Hypothalamus (tissue), 51 donors: ENCODE results near the gene CYTH4.
"Not testable (repeated sequence)": the region's sequence is repeated elsewhere in the genome, so short reads cannot be mapped to it uniquely, and the experiment has no call there.

ENCODE experiments used
- DNase-seq, 51 donors: peaks; one replicate each; lab custom pipeline; 2025; lab: John Stamatoyannopoulos, UW

The CYTH4 gene

DNA sequence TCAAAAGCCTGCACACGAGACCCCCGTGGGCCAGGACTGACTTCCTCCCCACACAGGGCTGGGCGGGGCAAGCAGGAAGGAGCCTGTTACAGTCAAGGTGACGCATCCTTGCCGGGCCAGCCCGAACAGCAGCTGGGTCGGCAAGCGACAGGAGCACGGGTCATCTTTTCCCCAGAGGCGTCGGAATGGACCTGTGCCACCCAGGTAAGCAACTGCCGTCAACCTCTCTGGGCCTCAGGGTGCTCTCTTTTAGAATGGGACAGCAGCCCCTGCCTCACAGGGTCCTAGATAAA is at the start of gene CYTH4:
CYTH4 (plus strand) TSS at position 124 of the 293 bp plus-strand sequence; CDS start at position 186, 62 bp downstream.
- DNase-seq, result peak in 7 of 51 donors; percentile 9 to 45 (median 17)

DNA sequence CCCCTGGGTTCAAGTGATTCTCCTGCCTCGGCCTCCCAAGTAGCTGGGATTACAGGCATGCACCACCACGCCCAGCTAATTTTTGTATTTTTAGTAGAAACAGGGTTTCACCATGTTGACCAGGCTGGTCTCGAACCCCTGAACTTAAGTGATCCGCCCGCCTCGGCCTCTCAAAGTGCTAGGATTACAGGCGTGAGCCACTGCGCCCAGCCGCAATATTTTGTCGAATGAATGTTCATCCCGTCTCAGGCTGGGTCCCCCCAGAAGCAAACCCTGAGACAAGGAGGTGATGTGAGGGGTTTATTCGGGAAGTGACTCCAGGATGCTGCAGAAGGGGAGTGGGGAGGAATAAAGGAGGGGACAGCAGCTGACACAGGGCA is 48.9 kb upstream of the CYTH4 start:
- DNase-seq, result not testable (repeated sequence)

DNA sequence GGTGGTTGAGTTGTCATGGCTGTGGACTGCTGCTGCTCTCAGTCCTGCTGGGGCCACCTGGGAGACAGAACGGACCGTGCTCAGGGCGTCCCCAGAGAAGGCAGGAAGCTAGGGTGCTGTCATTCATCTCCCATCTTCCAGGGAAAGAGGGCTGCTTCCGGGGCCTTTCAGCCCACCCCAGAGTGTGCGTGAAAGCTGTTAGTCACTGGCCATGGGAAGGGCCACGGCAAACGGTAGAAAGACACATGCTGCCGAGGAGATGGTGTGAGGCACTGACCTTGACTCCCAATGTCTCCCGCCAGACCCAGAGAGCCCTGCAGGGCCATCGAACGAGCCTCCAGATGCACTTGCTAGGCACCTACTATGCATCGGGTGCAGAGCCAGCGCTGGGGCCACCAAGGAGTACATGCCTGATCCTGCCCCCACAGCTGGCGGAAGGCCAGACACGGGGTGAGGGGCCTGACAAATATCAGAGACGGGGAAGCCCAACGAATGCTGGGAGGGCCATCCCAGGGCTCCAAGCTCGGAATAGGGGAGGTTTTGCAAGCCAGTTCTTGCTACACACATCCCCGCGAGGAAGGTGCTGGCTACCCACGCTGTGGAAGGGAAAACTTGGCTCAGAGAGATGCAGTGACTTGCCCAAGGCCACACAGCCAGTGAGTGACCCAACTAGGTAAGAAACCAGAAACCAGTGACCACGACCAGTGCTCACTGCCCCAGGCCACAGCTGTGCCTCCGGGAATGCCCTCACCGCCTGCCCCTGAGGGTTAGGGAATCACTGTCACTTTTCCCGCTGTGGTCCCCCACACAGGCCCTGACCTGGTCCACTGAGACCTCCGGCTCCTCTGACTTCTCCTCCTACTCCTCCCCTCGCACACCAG is 48.3 kb upstream of the CYTH4 start:
- DNase-seq, result no peak

GRCh38 chr22:37234736-37235711 is 47.3 kb upstream of the CYTH4 start:
- no peak for DNase-seq

- DNase-seq, result no peak
These were observed 46.3 kb upstream of the CYTH4 start for GRCh38 chr22:37235897-37236607.

- no peak for DNase-seq
These were observed 44.7 kb upstream of the CYTH4 start for GRCh38 chr22:37237371-37238268.

- no peak for DNase-seq
These were observed 42.7 kb upstream of the CYTH4 start for GRCh38 chr22:37239336-37240239.

DNA sequence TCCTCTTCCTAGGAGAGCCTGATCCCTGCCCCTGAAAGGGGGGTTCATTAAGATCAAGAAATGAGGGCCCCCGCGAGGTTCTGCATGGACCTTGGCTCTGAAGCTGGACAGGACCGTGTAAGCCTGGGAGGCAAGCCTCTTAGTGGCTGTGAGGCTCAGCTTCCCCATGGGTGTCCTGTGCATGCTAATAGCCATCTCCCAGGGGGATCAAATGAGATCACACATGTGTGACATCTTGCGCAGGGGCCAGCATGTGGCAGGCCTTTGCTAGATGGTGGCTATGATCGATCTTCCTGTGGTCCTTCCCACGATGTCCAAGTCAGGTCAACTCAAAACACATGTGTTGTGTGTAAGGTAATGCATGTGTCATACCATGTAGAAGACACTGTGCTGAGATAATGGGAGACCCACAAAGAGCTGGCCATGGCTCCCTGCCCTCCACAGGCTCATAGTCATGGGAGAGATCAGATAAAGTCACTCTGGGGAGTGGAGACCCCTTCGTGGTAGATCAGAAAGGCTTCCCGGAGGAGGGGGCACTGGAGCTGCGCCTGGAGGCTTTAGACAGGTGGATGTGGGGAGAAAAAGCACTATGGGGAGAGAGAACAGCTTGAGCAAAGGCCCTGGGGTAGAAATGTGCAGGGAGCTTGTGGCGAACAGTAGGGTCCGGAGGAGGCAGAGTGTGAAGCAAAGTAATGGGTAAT is 41.9 kb upstream of the CYTH4 start:
- no peak for DNase-seq

- DNase-seq, result no peak
These were observed 41.4 kb upstream of the CYTH4 start for GRCh38 chr22:37240941-37241320.

DNA sequence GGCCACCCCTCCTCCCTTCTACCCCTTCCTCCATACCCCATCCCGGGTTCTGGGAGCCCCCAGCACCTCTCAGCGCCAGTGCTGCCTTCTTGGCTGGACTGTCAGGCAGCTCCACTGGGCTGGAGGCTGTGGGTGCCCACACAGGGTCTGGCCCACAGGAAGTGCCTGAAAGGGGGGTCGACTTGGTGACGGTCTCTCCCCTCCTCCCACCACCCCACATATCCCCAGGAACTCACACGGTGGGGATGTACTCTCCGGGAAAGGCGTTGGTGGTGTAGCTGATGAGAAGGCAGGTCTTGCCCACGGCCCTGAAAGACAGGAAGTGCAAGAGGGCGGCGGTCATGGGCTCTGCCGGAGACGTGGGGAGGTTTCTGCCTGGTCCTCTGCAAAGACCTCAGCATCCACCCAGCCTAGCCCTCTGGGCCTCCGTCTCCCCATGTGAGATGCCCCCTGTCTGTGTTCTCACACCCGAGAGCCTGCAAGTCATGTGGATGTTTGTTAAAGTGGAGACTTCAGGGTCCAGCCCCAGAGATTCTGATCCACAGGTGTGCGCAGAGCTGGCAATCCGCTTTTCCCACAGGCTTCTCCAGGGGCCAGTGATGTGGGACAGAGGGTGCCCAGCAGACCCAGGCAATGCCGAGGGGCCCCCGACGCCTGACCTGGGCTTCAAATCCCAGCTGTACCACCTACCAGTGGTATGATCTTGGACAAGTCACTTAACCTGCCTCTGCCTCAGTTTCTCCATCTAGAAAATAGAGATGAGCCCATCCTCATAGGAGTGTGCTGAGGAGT is 40.8 kb upstream of the CYTH4 start:
- DNase-seq, result no peak

GRCh38 chr22:37242395-37242918 is 39.9 kb upstream of the CYTH4 start:
- DNase-seq, result peak in 11 of 51 donors; percentile 8 to 29 (median 12)

GRCh38 chr22:37243402-37244113 is 38.8 kb upstream of the CYTH4 start:
- no peak for DNase-seq

GRCh38 chr22:37244114-37244921 is 38.0 kb upstream of the CYTH4 start, which contains the start of gene RAC2:
RAC2 (minus strand) TSS chr22:37244269; CDS start chr22:37244148, 121 bp downstream.
- peak in 15 of 51 donors; percentile 6 to 30 (median 16) for DNase-seq

- no peak for DNase-seq
These were observed 37.2 kb upstream of the CYTH4 start for GRCh38 chr22:37244922-37245722.

DNA sequence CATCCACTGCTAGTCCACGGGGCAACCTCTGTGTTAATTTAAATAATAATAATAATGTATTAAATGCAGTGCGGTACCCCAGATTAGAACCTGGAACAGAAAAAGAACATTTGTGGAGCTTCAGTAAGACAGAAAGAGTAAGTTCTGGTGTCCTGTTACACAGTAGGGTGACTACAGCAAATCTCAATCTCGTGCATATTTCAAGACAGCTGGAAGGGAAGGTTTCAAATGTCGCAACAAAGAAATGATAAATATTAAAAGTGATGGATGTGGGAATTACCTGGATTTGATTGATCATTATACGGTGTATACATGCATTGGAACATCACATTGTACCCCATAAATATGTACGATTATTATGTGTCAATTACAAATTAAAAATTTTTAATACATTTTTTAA is 36.6 kb upstream of the CYTH4 start:
- DNase-seq, result no peak
